Breast epithelium (tissue), 4 donors: ENCODE measurements around the gene MSGN1. TPM values are rescaled to one million over a fixed set of nuclear protein-coding genes. Genes with fewer than 3 reads are reported as not detected.

ENCODE experiments used
- DNase-seq, 2 donors: peaks; one replicate each; pipeline ENCODE4 v3.0.0-alpha.2; 2019; ENCODE audit warnings: low spot score in 2 of 2
- H3K27ac ChIP-seq, 2 donors: fragments of 200-600 bp; sonication (generic) in 1 of 2; one replicate each; pipeline ENCODE4 v1.5.1; 2016 to 2019; ENCODE audit warnings: mild to moderate bottlenecking in 1 of 2
- H3K27me3 ChIP-seq, 2 donors: fragments of 200-600 bp; sonication (generic) in 1 of 2; one replicate each; pipeline versions ENCODE4 v1.5.1 to v1.6.0; 2017 to 2019; ENCODE audit warnings: control low read depth in 1 of 2, mild to moderate bottlenecking in 1 of 2
- H3K36me3 ChIP-seq: fragments of 200-600 bp; one replicate; pipeline ENCODE4 v1.5.1; 2019
- H3K4me1 ChIP-seq, 2 donors: fragments of 200-600 bp; sonication (generic); one replicate each; pipeline ENCODE4 v1.5.1; 2016 to 2019; ENCODE audit warnings: control low read depth in 1 of 2
- H3K4me3 ChIP-seq, 3 donors: fragments of 200-600 bp; sonication (generic); 1 replicate in 2 of 3; 2 replicates in 1 of 3; pipeline ENCODE4 v1.5.1; 2016 to 2019; ENCODE audit warnings: mild to moderate bottlenecking in 3 of 3, moderate library complexity in 2 of 3
- H3K9me3 ChIP-seq, 2 donors: fragments of 200-600 bp; sonication (generic) in 1 of 2; one replicate each; pipeline ENCODE4 v1.5.1; 2016 to 2019; ENCODE audit warnings: control low read depth in 1 of 2
- POLR2A ChIP-seq: fragments of 450-650 bp; IDR thresholded peaks from one replicate; pipeline ENCODE4 v1.6.1; 2016; ENCODE audit warnings: antibody characterized with exemption, mild to moderate bottlenecking, moderate library complexity
- POLR2AphosphoS5 ChIP-seq, 3 donors: sonication (generic); formaldehyde crosslinking; IDR thresholded peaks; one replicate each; pipeline ENCODE4 v1.6.1; 2017; ENCODE audit warnings: antibody characterized with exemption in 3 of 3
- intact Hi-C: fragments of 100-400 bp; cut with DNase I; formaldehyde crosslinking; loops from one replicate; pipeline ENCODE4 v1.15.1; 2023; ENCODE audit warnings: low total_unique reads
- total RNA-seq, 3 donors: library from RNA; depleted of rRNA; stranded (reverse); fragments of >200 nt; gene quantifications; one replicate each; pipeline ENCODE4 v1.1.0, GENCODE V29; 2016
- TF ChIP-seq, protein P1 (sequence below), 3 donors: fragments of 450-650 bp; IDR thresholded peaks; one replicate each; pipeline ENCODE4 v1.5.1; 2016 to 2017; ENCODE audit warnings: antibody characterized with exemption in 3 of 3, mild to moderate bottlenecking in 3 of 3, moderate library complexity in 3 of 3

Gene MSGN1
- total RNA-seq, 3 donors from 2014 or later = not detected

DNA sequence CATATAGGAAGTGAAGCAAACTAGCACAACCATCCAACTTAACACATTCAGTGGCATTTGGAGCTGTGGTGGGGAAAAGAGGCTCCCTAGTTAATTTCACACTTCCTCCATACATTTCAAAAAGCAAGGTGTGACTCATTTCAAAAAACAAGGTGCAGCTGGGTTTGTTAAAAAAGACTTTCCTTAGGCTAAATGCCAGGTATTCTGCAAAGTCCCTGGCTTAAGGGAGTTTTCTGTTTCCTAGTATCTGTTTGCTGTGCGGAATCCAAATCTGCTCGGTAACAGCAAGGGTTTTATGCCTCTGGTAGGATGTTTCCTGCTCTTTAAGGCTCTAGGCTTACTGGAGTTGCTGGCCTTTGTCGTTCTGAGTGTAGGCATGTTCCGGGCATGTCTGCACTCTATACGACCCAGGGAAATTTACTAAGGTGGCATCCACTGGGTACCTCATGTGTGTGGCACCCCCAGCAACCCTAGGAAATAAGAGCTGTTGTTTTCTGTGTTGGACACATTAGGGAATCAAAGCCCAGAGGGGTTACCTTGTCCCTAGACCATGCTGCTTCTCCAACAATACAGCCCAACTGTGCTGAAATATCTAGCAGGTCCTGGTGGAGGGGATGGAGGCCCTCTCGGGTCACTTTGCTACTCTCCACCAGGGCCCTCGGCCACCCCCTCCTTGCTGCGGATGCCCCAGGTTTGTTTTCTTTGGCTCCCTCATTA lies 634 bp upstream of the MSGN1 start:
- Histone ChIP-seq H3K27ac (peak overlapping the region; percentile 69 to 83), H3K27me3 (no peaks in the 10 kb centered on the region), H3K4me3 (no peak overlapping the region), H3K9me3 (no peaks in the 10 kb centered on the region), H3K4me1 (no peaks in the 10 kb centered on the region), H3K36me3 (no peaks in the 10 kb centered on the region)
- TF ChIP-seq POLR2A (no peak), POLR2AphosphoS5 (IDR thresholded peaks at IDR 0.05) (no peak)
- TF ChIP-seq, protein P1, sequence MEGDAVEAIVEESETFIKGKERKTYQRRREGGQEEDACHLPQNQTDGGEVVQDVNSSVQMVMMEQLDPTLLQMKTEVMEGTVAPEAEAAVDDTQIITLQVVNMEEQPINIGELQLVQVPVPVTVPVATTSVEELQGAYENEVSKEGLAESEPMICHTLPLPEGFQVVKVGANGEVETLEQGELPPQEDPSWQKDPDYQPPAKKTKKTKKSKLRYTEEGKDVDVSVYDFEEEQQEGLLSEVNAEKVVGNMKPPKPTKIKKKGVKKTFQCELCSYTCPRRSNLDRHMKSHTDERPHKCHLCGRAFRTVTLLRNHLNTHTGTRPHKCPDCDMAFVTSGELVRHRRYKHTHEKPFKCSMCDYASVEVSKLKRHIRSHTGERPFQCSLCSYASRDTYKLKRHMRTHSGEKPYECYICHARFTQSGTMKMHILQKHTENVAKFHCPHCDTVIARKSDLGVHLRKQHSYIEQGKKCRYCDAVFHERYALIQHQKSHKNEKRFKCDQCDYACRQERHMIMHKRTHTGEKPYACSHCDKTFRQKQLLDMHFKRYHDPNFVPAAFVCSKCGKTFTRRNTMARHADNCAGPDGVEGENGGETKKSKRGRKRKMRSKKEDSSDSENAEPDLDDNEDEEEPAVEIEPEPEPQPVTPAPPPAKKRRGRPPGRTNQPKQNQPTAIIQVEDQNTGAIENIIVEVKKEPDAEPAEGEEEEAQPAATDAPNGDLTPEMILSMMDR (IDR thresholded peaks at IDR 0.05) = no peak
- no peak for DNase-seq
- intact Hi-C loops = no loop called here

DNA sequence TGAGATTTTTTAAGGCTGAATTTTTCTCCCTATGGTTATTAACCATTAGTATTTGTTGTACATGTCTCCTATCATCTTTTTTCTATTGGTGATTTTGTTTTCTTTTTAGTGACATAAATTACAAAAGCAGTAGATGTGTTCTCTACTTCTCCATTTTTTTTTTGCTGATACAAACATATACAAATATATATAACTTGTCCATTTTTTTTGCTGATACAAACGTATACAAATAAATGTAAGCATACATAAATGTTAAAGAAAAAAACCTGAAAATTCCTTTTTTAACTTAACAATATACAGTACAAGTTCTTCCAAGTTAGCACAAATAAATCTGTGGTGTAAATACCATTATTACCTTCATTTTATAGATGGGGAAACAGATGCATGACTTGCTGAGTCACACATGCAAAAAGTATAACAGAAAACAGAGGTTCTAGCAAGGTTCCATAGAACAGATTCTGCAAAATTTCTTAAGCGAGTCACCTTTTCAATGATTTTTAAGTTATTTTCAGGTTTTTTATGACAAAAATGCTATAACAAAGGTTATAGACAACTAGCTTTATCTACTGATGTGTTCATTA lies 2.1 kb downstream of the MSGN1 start:
- Histone ChIP-seq H3K9me3 (no peaks in the 10 kb centered on the region), H3K4me3 (no peak overlapping the region), H3K36me3 (no peaks in the 10 kb centered on the region), H3K4me1 (no peaks in the 10 kb centered on the region), H3K27me3 (no peaks in the 10 kb centered on the region), H3K27ac (no peak overlapping the region)
- DNase-seq = no peak
- TF ChIP-seq POLR2A (no peak), POLR2AphosphoS5 (IDR thresholded peaks at IDR 0.05) (no peak)
- TF ChIP-seq, protein P1 (IDR thresholded peaks at IDR 0.05) = no peak
- intact Hi-C loops = no loop called here

DNA sequence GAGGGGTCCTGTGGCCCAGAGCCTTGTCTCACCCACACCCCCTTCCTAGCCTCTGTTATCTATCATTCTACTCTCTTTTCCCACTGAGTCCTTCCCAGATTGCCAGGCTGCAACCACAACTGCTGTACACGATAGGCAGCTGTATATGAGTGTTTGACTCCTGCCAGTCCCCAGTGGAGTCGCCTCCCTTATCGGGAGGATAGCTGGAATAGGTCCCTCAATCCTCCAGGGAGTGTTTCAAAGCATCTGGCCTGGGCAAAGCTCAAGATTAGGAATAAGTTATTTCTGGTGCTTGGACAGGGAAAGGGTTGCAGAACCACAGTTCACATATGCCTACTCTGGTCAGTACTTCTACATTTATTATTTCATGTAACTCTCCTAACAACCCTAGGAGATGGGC lies 4.8 kb downstream of the MSGN1 start:
- no peaks in the 10 kb centered on the region for H3K4me1 ChIP-seq
- intact Hi-C loops = no loop called here
- H3K36me3 ChIP-seq = no peaks in the 10 kb centered on the region
- no peak overlapping the region for H3K4me3 ChIP-seq
- no peaks in the 10 kb centered on the region for H3K27me3 ChIP-seq
- no peak for DNase-seq
- no peaks in the 10 kb centered on the region for H3K9me3 ChIP-seq
- TF ChIP-seq, protein P1 (IDR thresholded peaks at IDR 0.05) = no peak
- no peak for TF ChIP-seq POLR2AphosphoS5 (IDR thresholded peaks at IDR 0.05)
- no peak for TF ChIP-seq POLR2A
- H3K27ac ChIP-seq = no peak overlapping the region

DNA sequence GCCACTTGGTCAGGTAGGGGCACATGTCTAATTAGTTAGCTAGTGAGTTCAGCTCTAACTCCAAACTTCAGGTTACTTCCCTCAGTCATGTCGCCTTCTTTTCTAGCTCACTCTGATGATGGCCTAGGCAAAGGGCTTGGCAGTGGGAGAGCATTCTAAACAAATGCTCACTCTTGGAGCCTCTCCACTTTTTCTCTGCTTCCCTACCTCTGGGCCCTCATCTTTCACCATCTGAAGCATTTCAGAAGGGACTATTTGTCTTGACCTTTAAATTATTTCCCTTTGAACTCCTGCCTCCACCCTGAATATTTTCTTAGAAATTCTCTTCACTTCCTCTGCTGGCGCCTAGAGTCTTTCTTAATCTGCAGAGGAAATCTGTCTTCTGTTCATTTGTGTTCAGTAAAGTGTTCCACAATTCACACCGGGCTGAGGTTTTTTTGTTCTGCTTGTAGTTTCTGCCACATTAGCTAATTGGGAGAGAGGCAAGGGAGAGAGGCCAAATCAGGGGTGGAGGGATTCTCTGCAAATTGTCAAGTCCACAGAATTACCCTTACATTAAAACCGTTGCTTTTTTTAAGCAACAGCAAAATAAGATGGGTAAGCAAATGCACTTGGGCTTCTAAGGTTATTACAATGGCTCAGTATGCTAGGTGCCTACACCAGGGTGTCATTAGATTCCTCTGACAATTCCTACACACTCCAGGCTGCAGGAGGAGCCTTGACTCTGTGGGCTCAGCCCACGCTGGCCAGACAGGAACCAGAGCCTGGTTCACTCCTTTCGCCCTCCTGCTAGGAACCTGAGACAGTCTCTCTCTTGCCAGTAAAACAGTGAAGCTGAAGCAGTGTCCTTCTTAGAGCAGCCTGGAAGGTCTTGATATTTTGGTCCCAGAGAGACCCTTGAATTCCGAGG lies 5.5 kb downstream of the MSGN1 start:
- Histone ChIP-seq H3K36me3 (no peaks in the 10 kb centered on the region), H3K4me1 (no peaks in the 10 kb centered on the region), H3K27me3 (no peaks in the 10 kb centered on the region), H3K4me3 (no peak overlapping the region), H3K27ac (no peak overlapping the region), H3K9me3 (no peaks in the 10 kb centered on the region)
- no peak for DNase-seq
- TF ChIP-seq, protein P1 (IDR thresholded peaks at IDR 0.05) = no peak
- TF ChIP-seq POLR2A (no peak), POLR2AphosphoS5 (IDR thresholded peaks at IDR 0.05) (no peak)
- intact Hi-C loops = no loop called here
